Stimulated activated CD8-positive, alpha-beta memory T cell treated with anti-CD3 and anti-CD28 coated beads, Interleukin-2, amount 100 ng/mL, for 1 hour (primary cell): ENCODE results near the gene INF2.
A peak's percentile ranks its signal among the peaks of the same experiment; 100 is the strongest.

Experiments
- DNase-seq, 2 donors: peaks; one replicate each; pipeline ENCODE4 v3.0.0-alpha.2; 2020; ENCODE audit warnings: low read depth in 2 of 2

INF2 gene

DNA sequence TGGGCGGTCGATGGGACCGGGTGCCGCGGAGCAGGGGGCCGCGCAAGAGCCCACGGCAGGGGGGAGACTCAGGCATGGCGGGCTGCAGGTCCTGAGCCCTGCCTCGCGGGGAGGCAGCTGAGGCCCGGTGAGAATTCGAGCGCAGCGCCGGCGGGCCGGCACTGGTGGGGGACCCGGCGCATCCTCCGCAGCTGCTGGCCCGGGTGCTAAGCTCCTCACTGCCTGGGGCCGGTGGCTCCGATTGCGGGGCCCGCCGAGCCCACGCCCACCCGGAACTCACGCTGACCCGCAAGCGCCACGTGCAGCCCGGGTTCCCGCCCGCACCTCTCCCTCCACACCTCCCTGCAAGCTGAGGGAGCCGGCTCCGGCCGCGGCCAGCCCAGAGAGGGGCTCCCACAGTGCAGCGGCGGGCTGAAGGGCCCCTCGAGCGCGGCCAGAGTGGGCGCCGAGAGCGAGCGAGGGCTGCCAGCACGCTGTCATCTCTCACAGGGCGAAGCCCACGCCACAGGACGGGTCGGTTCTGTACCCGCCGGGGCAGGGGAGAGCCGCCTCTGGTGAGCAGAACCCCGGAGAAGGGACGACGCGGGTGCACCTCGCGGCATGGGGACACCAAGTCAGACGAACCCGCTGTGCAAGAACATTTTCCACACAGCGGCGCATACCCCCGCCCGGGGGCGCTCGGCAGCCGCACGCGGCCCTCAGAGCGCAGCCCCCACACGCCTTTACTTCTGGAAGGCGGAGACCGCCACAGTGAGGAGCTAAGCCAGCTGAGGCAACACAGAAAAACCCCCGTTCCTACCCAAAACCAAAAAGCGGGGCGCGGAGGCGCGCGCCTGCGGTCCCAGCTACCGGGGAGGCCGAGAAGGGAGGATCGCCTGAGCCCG lies 62.4 kb downstream of the INF2 start:
- no peak for DNase-seq

DNA sequence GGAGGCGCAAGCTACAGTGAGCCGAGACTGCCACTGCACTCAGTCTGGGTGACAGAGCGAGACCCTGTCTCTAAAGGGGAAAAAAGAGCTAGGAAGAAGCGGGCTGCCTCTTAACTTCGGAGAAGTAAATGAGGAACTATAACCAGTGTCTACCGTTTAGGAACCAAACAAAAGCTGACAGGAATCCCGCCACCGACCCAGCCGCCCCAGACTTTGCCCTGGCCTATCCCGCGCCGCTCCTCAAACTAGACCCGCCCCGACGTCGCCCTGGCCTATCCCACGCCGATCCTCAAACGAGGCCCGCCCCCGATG lies 63.0 kb downstream of the INF2 start:
- DNase-seq, result no peak

DNA sequence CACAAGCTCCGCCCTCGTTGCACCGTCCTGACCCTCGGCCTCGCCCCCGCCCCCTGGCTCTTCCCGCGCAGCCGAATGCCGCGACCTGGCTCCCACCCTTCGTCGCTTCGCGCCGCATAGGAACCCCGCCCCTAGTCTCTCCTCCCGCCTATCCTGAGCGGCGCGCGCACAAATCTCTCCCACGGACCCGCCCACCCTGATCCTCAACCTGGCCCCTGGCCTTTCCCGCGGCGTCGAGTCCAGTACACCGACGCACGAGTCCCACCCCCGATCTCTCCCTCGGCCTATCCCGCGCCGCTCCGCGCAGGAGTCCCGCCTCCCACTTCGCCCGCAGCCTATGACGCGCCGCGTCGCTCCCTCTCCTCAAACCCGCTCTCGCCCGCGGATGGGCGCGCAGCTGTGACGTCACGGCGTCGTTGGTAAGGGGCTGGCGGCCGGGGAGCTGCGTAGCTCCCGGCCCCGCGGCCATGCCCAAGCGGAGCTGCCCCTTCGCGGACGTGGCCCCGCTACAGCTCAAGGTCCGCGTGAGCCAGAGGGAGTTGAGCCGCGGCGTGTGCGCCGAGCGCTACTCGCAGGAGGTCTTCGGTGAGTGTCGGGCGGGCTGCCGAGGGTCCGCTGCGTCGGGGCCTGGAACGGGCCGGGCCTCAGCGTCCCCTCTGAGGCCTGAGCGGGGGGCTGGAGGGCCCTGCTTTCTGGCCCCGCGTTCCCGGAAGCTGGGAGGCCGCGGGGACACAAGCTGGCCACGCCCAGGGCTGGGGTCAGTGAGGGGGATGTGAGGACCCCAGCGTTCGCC lies 63.5 kb downstream of the INF2 start, which contains the start of gene SIVA1:
Gene SIVA1 (plus strand): TSS at position 413 of the 793 bp plus-strand sequence. CDS start 55 bp downstream, at position 468.
- peak; percentile 98 to 99 for DNase-seq

DNA sequence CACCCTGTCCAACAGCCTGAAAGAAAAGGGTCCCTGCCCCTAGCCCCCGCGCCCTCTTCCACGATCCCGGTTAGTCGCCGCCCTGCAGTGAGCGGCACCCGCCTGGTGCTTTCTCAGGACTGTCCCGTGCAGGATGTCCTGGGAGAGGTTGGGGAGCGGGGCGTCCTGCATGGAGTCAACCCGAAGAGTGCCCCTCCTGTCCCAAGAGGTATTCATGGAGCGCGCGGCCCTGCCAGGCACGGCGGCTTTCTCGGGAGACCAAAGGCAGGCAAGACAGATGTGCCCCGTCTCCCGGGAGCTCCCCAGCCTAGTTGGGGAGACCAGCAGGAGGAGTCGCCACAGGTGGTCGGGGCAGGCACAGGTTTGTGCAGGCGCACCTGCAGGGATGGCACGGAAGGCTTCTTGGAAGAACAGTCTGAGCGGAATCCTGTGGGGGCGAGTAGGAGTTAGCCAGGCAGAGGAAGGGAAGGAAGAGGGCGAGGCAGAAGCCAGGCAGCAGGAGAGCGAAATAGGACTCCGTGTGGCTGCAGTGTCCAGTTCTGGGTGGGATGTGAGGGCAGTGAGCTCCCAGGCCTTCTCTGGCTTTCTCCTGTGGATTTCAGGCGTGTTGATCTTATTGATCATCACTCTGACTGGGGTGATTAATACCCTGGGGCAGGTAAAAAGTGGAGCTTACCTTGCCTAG lies 64.3 kb downstream of the INF2 start:
- DNase-seq, result no peak

DNA sequence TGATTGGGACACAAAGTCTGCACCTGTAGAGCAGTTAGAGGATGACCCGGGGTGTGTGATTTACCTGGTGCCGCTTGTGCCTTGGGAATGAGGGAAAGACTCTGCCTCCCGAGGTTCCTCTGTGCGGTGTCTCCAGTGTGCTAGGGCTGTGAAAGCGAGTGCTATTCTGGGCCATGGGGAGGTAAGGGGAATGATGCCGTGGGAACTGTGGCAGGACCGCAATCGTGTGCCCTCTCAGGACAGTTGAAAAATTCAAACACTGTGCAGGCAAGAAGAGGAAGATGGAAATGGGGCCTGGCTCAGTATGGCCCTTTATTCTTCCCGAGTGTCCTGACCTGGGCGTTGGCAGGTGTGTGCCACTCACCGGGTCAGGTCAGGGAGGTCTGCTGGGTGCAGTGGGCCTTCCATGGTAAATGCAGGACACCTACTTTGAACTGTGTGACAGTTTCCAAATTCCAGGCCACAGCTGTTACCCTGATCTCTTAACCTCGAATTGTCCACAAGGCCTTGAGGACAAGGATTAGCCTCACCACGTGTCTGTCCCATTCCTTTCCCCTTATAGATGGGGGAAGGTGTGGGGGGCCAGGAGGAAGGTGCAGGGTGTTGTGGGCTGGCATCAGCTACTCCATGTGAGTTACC lies 64.9 kb downstream of the INF2 start:
- no peak for DNase-seq

DNA sequence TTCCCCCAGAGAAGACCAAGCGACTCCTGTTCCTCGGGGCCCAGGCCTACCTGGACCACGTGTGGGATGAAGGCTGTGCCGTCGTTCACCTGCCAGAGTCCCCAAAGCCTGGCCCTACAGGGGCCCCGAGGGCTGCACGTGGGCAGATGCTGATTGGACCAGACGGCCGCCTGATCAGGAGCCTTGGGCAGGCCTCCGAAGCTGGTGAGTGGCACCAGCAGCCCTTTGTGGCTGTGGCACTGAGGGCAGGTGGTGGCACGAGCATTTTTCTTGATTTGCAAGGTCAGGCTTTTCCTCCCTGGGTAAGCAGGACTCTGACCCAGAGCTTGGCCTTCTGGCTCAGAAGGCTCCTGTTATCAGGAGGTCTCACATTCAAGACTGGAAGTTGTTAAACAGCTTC lies 66.2 kb downstream of the INF2 start:
- DNase-seq, result no peak

DNA sequence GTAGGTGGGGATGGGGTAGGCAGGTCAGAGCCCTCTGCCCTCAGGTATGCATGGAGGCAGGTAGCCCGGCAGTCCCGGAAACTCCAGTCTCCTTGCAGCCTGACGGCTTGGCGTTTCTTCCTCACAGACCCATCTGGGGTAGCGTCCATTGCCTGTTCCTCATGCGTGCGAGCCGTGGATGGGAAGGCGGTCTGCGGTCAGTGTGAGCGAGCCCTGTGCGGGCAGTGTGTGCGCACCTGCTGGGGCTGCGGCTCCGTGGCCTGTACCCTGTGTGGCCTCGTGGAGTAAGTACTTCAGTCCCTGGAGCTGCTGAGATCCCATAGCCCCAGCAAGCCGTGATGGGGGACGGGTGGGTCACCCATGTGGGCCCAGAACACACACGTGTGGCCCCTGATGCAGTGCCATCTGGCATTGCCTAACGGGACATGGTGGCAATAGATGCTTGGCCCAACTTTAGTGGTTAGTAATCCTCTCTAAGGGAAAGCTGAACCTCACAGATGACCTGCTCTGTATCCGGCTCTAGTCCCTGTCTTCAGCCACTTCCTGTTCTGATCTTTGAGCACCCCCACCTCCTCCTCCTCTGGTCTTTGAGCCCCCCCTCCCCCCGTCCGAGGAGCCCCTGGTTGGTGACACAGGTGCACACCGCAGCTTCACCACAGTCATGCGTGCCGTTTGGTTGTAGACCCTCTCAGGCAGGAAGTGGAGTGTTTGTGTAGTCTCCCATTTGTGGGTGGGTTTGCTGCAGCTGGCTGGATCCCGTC lies 67.2 kb downstream of the INF2 start:
- DNase-seq, result no peak

DNA sequence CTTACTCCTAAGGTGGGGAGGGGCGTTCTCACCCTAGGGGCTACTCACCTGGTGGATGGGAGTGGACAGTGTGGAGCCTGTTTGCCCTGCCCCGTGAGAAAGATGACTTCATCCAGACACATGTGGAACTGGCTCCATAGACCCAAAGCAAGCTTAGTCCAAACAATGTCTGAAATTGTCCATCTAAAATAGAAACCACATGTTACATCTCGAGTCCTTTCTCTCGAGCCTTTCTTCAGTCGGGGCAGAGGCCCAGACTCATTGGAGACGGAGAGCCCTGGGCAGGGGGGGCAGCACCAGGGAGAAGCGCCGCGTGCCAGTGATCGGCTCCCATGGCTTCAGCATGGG lies 67.8 kb downstream of the INF2 start:
- DNase-seq, result no peak

DNA sequence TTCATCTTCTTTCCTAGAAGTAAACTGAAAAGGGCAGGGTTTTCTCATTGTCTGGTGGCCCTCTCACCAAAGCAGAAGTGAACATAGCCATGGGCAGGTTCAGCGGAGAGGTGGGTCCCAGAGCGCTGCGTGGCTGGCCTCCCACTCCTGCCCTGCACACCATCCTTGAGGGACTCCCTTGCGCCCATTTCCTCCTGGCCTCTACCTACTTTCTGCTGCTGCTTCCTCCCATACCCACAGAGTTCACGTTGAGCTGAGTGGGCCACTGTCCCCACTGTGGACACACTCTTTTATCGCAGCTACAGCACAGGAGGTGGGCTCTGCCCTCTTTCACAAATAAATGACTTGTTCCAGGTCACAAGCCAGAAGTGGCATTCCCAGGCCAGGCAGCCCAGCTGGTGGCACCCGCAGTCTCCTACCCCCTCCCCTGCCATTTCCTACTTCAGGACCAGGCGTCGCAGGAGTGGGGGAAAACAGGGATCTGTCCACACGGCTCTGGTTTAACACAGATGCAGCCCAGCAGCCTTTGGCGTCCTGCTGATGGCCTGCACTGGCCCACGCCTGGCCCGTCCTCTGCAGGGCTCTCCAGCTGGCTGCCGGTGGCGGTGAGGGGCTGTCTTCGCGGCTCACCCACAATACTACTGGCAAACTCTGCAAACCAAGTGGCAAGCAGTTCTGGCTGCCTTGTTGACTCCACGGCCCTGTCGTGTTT lies 68.4 kb downstream of the INF2 start:
- DNase-seq, result no peak

DNA sequence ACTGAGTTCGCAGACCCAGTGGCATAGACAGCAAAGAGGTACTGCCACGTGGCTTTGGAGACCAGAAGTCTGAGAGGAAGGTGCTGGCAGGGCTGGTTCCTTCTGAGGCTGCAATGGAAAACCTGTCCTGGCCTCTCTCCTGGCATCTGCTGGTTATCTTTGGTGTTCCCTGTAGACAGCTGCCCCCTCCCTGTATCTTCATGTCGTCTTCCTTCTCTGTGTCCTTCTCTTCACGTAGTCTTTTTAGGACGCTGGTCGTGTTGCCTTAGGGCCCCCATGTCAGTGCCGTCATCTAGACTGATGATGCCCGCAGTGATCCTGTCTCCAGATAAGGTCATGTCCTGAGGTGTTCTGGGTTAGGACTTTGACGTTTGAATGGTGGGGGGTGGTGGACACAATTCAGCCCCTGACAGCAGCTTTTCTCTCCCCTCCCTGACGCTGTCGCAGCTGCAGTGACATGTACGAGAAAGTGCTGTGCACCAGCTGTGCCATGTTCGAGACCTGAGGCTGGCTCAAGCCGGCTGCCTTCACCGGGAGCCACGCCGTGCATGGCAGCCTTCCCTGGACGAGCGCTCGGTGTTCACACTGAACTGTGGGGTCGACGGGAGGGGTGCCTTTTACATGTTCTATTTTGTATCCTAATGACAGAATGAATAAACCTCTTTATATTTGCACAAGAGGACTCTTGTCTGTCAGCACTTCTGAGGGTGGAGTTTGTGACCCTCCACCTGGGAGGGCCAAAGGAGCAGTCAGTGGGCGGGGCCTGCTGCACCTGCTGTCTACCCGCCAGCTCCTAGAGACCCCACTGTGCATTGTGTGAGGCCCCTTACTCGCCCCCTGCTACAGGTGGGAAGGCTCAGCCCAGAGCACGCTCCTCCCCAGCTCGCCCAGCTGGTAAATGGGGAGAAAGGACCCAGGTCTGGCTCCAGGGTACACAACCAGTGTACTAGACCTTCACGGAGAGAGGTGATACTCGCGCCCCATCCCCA lies 69.9 kb downstream of the INF2 start:
- no peak for DNase-seq

DNA sequence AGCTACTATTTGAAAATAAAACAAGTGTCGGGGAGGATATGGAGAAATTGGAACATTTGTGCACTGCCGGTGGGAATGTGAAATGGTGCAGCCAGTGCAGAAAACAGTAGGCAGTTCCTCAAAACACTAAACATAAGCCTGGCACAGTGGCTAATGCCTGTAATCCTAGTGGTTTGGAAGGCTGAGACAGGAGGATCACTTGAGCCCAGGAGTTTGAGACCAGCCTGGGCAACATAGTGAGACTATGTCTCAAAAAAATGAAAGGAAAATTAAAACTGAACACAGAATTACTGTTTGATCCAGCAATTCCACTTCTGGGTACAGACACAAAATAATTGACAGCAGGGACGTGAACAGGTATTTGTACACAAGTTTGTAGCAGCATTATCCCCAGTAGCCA lies 76.1 kb downstream of the INF2 start:
- no peak for DNase-seq

DNA sequence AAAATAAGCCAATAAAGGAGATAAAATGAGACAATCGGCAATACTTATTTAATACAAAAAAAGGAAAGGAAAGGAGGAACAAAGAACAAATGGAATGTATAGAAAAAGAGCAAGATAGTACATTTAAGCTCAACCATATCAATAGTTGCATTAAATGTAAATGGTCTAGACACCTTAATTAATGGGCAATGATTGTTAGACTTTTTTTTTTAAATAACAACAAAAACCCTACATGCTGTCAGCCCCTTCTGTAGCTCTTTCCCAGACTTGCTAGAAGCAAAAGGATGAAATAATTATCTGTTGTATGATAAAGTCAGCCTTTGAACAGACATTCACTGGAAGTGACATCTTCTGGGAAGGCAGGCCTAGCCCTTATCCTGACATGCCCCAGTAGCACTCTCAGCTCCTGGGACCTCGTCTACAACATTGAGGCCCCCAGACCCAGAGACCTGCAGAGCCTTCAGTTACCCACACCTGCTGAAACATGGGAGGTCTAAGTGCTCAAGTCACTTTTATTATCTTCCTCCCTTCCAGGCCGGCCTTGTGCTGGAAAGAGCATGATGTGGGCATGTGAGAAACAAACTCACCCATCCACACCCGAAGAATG lies 76.9 kb downstream of the INF2 start:
- no peak for DNase-seq

DNA sequence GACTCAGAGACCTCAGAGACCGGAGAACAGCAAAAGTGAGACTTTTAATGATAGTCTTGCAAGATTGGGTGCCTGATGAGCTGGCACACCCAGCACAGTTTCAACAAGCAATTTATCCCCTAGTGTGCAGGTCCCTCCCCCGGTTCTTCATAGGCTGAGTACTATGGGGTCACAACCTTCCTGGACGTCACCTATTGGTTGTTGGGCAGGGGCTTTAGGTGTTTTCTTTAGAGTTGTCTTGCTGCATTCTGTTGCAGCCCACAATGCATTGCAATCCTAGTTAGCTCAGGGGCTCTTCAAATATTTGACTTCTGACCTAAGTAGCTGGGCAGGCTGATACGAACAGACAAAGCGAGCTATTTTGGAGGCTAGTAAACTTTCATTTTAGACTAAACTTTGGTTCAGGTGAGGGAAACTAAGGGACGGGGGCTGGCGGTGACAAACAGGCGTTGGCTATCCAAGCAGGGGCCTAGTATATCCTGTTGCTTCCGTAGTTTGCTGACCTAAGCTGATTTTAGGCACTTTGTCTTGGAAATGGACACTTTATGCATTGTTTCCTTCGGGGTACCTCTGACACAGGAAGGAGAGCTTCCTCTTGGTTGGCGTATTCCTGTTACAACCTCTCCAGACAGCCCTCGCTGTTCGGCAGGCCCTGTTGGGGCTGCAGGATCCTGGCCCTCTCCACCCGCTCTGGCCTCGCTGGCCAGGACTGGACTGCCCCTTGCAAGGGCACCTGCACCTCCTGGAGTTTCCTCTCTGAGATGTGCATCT lies 77.6 kb downstream of the INF2 start:
- DNase-seq, result no peak

DNA sequence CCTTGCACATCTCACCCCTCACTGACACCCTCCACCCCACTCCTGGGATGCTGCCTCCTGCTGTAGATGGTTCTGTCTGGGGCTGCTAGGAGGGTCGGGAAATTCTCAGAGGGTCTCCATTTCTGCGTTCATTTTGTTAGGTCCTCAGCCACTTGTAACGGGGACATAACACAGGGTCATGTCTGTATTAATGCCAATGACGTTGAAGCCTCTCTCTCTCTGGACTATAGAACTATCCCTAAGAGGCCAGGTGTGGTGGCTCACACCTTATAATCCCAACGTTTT lies 78.2 kb downstream of the INF2 start:
- DNase-seq, result no peak

DNA sequence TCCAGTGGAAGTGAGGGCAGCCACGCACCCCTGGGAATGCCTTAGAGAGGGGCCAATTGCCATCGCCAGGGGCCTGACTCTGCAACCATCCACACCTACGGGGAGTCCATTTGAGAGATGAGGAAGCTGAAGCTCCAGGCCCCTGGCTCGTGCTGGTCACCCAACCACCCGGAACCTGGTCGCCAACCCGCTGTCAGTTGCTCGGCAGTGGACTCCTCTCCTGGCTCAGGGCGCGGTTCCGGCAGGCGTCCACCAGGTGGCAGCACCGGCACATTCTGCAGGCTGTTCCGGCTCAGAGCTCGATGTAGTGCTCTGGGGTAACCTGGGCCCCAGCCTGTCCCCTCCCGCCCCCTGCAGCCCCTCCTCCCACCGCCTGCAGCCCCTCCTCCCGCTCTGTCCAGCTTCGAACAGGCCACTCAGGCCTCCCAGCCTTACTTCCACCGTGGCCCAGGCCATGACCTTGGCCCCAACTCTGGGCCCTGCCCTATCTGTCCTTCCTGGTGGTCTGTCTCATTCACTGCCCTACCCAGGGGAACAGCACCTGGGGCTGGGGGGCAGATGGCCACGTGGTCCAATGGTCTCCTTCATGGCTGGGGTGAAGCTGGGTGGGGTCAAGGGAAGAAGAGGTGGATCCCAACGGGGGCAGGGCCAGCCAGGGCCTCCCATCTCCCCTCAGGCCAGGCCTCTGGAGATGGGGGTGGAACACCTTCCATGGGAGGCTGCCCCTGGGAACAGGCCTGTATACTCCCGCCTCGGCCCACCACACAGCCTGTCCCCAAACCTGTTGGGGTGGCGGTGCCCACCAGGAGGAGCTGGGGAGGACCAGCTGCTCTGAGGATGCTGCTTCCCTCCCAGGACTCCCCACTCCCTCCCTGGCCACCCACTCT lies 79.3 kb downstream of the INF2 start:
- peak; percentile 85 to 88 for DNase-seq

DNA sequence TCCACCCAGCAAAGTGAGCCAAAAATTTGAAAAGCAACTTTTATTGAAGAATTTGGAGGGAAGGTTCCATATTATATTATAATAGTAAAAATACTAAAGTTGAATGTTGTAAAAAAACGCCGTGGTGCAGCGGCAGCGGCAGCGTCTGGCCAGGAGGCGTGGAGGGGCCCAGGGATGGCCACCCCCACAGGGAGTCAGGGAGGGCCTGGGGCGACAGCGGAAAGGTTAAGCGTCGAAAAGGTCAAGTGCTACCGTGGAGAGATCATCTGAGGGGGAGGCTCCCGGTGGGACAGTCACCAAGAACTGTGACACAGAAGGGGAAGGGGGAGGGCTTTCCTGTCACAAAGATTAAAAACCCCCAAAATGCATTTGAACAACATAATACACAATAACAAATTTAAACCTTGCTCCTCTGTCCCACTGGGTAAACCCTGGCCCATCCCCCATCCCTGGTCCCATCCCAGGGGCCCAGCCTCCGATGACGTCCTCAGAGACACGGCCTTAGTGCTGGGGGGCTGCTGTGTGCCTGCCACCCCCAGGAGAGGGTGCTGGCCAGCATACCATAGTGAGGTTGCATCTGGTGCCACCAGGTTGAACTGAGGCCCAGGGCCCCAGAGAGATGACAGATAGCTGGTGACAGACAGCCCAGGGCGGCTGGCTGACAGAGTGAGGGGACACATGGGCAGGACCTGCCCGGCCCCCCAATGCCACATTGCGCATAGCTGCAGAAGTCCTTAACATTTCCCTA lies 80.1 kb downstream of the INF2 start:
- no peak for DNase-seq

DNA sequence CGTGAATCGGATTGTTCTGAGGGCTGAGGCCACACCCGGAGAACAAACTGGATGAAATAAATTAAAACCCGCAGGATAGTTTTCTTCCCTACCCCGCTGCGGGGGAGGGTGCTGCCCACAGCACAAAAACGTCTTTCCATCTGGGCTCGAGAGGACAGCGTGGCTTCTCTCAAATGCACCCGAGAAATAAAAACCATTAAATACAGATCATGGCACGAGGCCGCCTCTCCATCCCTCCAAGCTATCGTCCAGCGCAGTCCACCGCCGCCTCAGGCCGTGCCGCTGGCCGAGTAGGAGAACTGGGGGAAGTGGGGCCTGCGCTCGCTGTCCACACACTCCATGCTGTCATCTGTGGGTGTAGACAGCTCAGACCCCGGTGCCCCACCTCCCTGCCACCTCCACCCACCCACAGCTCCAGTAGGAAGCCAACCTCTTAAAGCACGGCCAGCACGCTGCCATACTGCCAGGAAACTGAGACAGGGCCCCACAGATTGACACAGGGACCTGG lies 80.7 kb downstream of the INF2 start:
- no peak for DNase-seq
